HepG2 (cell line): ENCODE data around the gene ZNF773. TPM values are rescaled to one million over a fixed set of nuclear protein-coding genes. Genes with fewer than 3 reads are reported as not detected.
A peak's percentile ranks its signal among the peaks of the same experiment; 100 is the strongest.
"Not testable (repeated sequence)": the region's sequence is repeated elsewhere in the genome, so short reads cannot be mapped to it uniquely, and the experiment has no call there.

Source experiments
- ATAC-seq: fragments of 200-7000 bp; cut with Tn5 transposase; 3 replicates; pipeline ENCODE4 v1.9.1; 2020; ENCODE audit warnings: mild to moderate bottlenecking, moderate library complexity
- BruUV-seq: library from RNA; stranded (reverse); fragments of 400-500 nt; replicated peaks from 2 replicates; lab custom pipeline; 2021; lab: Mats Ljungman, UMichigan
- CTCF ChIA-PET: fragments of 300-600 bp; formaldehyde crosslinking; extraction: SDS; loops from one replicate; lab custom pipeline; 2021; ENCODE audit warnings: low total read pairs, inconsistent platforms, low intra/inter-chr PET ratio; lab: Yijun Ruan, JAX
- POLR2A ChIA-PET: fragments of 350-600 bp; sonication (Branson Sonifier 250); formaldehyde crosslinking; loops from one replicate; lab custom pipeline; 2020; ENCODE audit warnings: antibody characterized with exemption, inconsistent platforms; lab: Yijun Ruan, JAX
- DNase-seq: peaks from one replicate; pipeline ENCODE4 v3.0.0-alpha.2; 2015; ENCODE audit warnings: low spot score
- FAIRE-seq: peaks from 3 replicates; lab custom pipeline; 2011; peaks lifted over from hg19 to GRCh38; lab: Jason Lieb, UNC
- H2AFZ ChIP-seq: one replicate; pipeline ENCODE4 v1.6.1; 2011; ENCODE audit warnings: low read length, inconsistent platforms
- H3K27ac ChIP-seq: fragments of 300-600 bp; 3 replicates; pipeline ENCODE4 v1.8.0; 2011; ENCODE audit warnings: mixed run types, mild to moderate bottlenecking, mixed read lengths, low read length, inconsistent platforms; ENCODE audit not compliant: insufficient read depth; ENCODE audit errors: extremely low read length
- H3K27me3 ChIP-seq, 2 experiments: fragments of 200-600 bp in 1 of 2; 2 replicates in 1 of 2; 3 replicates in 1 of 2; pipeline versions ENCODE4 v1.6.0 to v1.8.0; 2011; ENCODE audit warnings: low read length in 2 of 2, mild to moderate bottlenecking in 2 of 2, moderate library complexity in 2 of 2, inconsistent platforms in 1 of 2; ENCODE audit not compliant: insufficient read depth in 2 of 2, control insufficient read depth in 1 of 2
- H3K36me3 ChIP-seq, 2 experiments: fragments of 200-600 bp in 1 of 2; replicated peaks in 1 of 2; 2 replicates in 1 of 2; 3 replicates in 1 of 2; pipeline versions ENCODE4 v1.5.1 to v1.8.0; 2011; ENCODE audit warnings: low read length in 2 of 2, inconsistent platforms in 1 of 2; ENCODE audit not compliant: insufficient read depth in 2 of 2, control insufficient read depth in 1 of 2
- H3K4me1 ChIP-seq: 2 replicates; pipeline ENCODE4 v1.5.1; 2012; ENCODE audit warnings: low read length, inconsistent platforms; ENCODE audit not compliant: insufficient read depth
- H3K4me2 ChIP-seq: 2 replicates; pipeline ENCODE4 v1.6.0; 2011; ENCODE audit warnings: low read depth, low read length, inconsistent platforms
- H3K4me3 ChIP-seq, 3 experiments: fragments of 200-600 bp in 1 of 3; sonication (generic), shearing (Covaris generic) in 1 of 3; replicated peaks in 1 of 3; 2 replicates each; pipeline ENCODE4 v1.5.1; 2011 to 2016; ENCODE audit warnings: low read length in 3 of 3, inconsistent platforms in 2 of 3, low read depth in 2 of 3, mild to moderate bottlenecking in 2 of 3, control low read depth in 1 of 3, mixed read lengths in 1 of 3; ENCODE audit not compliant: insufficient read depth in 1 of 3
- H3K79me2 ChIP-seq: one replicate; pipeline ENCODE4 v1.6.1; 2011; ENCODE audit warnings: low read length, inconsistent platforms; ENCODE audit not compliant: insufficient read depth
- H3K9ac ChIP-seq: 2 replicates; pipeline ENCODE4 v1.6.0; 2011; ENCODE audit warnings: mild to moderate bottlenecking, low read depth, low read length, inconsistent platforms; ENCODE audit not compliant: insufficient read depth
- H3K9me3 ChIP-seq: 2 replicates; pipeline ENCODE4 v1.5.1; 2012; ENCODE audit warnings: mild to moderate bottlenecking, low read length
- H4K20me1 ChIP-seq: 2 replicates; pipeline ENCODE4 v1.6.0; 2011; ENCODE audit warnings: inconsistent platforms, mild to moderate bottlenecking, low read length, moderate library complexity; ENCODE audit not compliant: insufficient read depth
- ARID5B ChIP-seq: IDR thresholded peaks from 2 replicates; pipeline ENCODE4 v1.4.0; 2020; ENCODE audit warnings: mild to moderate bottlenecking, missing genetic modification reagents
- CREB1 ChIP-seq, 2 experiments: fragments of 450-650 bp in 1 of 2; IDR thresholded peaks; 2 replicates each; pipeline ENCODE4 v1.6.1; 2016 to 2017; ENCODE audit warnings: control low read depth in 1 of 2, mild to moderate bottlenecking in 1 of 2, missing compliant biosample characterization in 1 of 2, missing genetic modification characterization in 1 of 2
- ELF1 ChIP-seq: sonication (generic); formaldehyde crosslinking; IDR thresholded peaks from 2 replicates; pipeline ENCODE4 v1.4.0; 2020; ENCODE audit warnings: missing genetic modification reagents
- GABPA ChIP-seq, 2 experiments: IDR thresholded peaks; 2 replicates each; pipeline ENCODE4 v1.6.1; 2011 to 2016; ENCODE audit warnings: low read depth in 2 of 2, low read length in 1 of 2, missing biosample characterization in 1 of 2, missing genetic modification characterization in 1 of 2
- IKZF5 ChIP-seq: IDR thresholded peaks from 2 replicates; pipeline ENCODE4 v1.6.1; 2018; ENCODE audit warnings: missing genetic modification reagents, mild to moderate bottlenecking, missing compliant biosample characterization
- KDM2A ChIP-seq: sonication (generic); formaldehyde crosslinking; IDR thresholded peaks from 2 replicates; pipeline ENCODE4 v1.4.0; 2020; ENCODE audit warnings: low read depth, missing genetic modification reagents, borderline replicate concordance
- MIER3 ChIP-seq: IDR thresholded peaks from 2 replicates; pipeline ENCODE4 v1.6.1; 2016; ENCODE audit warnings: missing compliant biosample characterization, borderline replicate concordance
- PHF5A ChIP-seq: IDR thresholded peaks from one replicate; pipeline ENCODE4 v1.6.1; 2018; ENCODE audit warnings: low read depth, missing genetic modification reagents; ENCODE audit not compliant: unreplicated experiment
- PHF8 ChIP-seq: sonication (generic); formaldehyde crosslinking; IDR thresholded peaks from 2 replicates; pipeline ENCODE4 v1.5.0; 2020; ENCODE audit warnings: missing genetic modification reagents
- SALL1 ChIP-seq: sonication (generic); formaldehyde crosslinking; IDR thresholded peaks from 2 replicates; pipeline ENCODE4 v1.8.0; 2022; ENCODE audit warnings: mild to moderate bottlenecking, missing genetic modification reagents
- TEAD3 ChIP-seq: optimal IDR thresholded peaks from 2 replicates; pipeline ENCODE3; 2016; ENCODE audit warnings: borderline replicate concordance
- TFDP2 ChIP-seq: sonication (generic); formaldehyde crosslinking; IDR thresholded peaks from 2 replicates; pipeline ENCODE4 v1.4.0; 2020; ENCODE audit warnings: missing genetic modification reagents
- TFE3 ChIP-seq: IDR thresholded peaks from 2 replicates; pipeline ENCODE4 v1.6.1; 2016
- ZFY ChIP-seq: sonication (generic); formaldehyde crosslinking; IDR thresholded peaks from 2 replicates; pipeline ENCODE4 v1.4.0; 2020; ENCODE audit warnings: missing genetic modification reagents
- WGBS: methylation state at CpG from one replicate; pipeline ENCODE4 v1.1.6; 2017; ENCODE audit warnings: low lambda C conversion rate; 5-methylcytosine and 5-hydroxymethylcytosine counted together
- in situ Hi-C: cut with HindIII; loops from 2 replicates; pipeline ENCODE4 v1.10.0; 2017; ENCODE audit warnings: low pct_unique_long_range_greater_than_20kb; ENCODE audit not compliant: extremely low pct_ligation_motif_present
- intact Hi-C: fragments of 100-400 bp; cut with micrococcal nuclease; formaldehyde crosslinking; loops from one replicate; pipeline ENCODE4 v1.10.0; 2022; ENCODE audit not compliant: unreplicated experiment
- polyA plus RNA-seq, 8 experiments: library from polyadenylated mRNA; depleted of rRNA in 3 of 8; stranded (reverse) in 7 of 8; unstranded in 1 of 8; fragments of >200 nt; fragmentation: Illumina TruSeq in 4 of 8; extraction: Trizol in 4 of 8; gene quantifications; 2 replicates each; pipeline versions ENCODE4 v1.2.1 to v1.2.3, GENCODE V29; 2011 to 2016; ENCODE audit warnings: low read depth in 4 of 8, missing spikeins in 1 of 8, mixed read lengths in 1 of 8; ENCODE audit not compliant: insufficient read depth in 1 of 8
- total RNA-seq, 5 experiments: library from RNA; depleted of rRNA; stranded (reverse); fragments of >200 nt; fragmentation: Illumina TruSeq; extraction: Trizol; gene quantifications; 2 replicates each; pipeline ENCODE4 v1.2.3, GENCODE V29; 2016; ENCODE audit warnings: low read depth in 1 of 5

ZNF773 gene
- total and polyA plus RNA-seq, 2 of the 13 experiments (the other 11 are each of a cell fraction or from before 2014, with no cell fraction given), result 5.7 to 6.7 TPM

GRCh38 chr19:57487477-57488298 lies 12.1 kb upstream of the ZNF773 start, which contains the start of gene ZNF419:
Gene ZNF419, plus strand, starts transcription at chr19:57487750. Its CDS starts 201 bp downstream, at chr19:57487951.
- H3K27me3 ChIP-seq, H3K4me1 ChIP-seq, H3K9me3 ChIP-seq, H3K79me2 ChIP-seq, H4K20me1 ChIP-seq, CTCF ChIA-PET, in situ Hi-C loops, BruUV-seq: not testable (repeated sequence)
- POLR2A ChIA-PET, result interaction anchor here (1.0 to 1.1 kb wide), 2 partner anchors 12 to 53 kb away, joined by 5 to 9 read pairs; partner anchors contain the start of genes ZNF749 and ZNF773
- DNase-seq, result peak; percentile 87
- FAIRE-seq, result peak; percentile 66
- Histone ChIP-seq H2AFZ (peak within 1 kb of the TSS; percentile 85), H3K27ac (peak within 1 kb of the TSS; percentile 54), H3K4me2 (peak within 1 kb of the TSS; percentile 82), H3K4me3 (peak within 1 kb of the TSS; percentile 77 to 97 (median 93); a peak in 5 of 6 replicates), H3K9ac (peak within 1 kb of the TSS; percentile 78), H3K36me3 (peaks cover 5 to 21% of the 10 kb centered on the region in 2 experiments; a peak in 4 of 5 replicates)
- ATAC-seq, result peak; percentile 98
- under 1% methylated on average over 16 of the region's 69 CpGs for WGBS
- intact Hi-C loops, result loop anchor here (2.0 kb wide), 1 partner anchor 111 kb away; the partner anchor contains the start of gene ZNF530
- peak; percentile 73 for TF ChIP-seq ZFY (CRISPR knock-in tag)
- peak; percentile 59; the same call in 1 of the 2 replicates for TF ChIP-seq TFE3
- peak; percentile 87 for TF ChIP-seq CREB1 (IDR thresholded peaks at IDR 0.05)
- TF ChIP-seq CREB1 (CRISPR knock-in tag; IDR thresholded peaks at IDR 0.05), result peak; percentile 95
- TF ChIP-seq GABPA (IDR thresholded peaks at IDR 0.05; ENCODE audit: low read depth, low read length), result peak; percentile 93
- peak; percentile 99 for TF ChIP-seq GABPA (CRISPR knock-in tag; IDR thresholded peaks at IDR 0.05; ENCODE audit: low read depth)
- peak; percentile 18; the same call in 1 of the 2 replicates for TF ChIP-seq TFDP2 (CRISPR knock-in tag)
- TF ChIP-seq ARID5B (CRISPR knock-in tag), result peak; percentile 38; the same call in 1 of the 2 replicates
- peak; percentile 54 for TF ChIP-seq SALL1 (CRISPR knock-in tag)
- TF ChIP-seq TEAD3, result peak; percentile 80
- TF ChIP-seq PHF5A (CRISPR knock-in tag), result peak; percentile 36
- peak; percentile 92 for TF ChIP-seq PHF8
- TF ChIP-seq MIER3 (CRISPR knock-in tag), result peak; percentile 77; the same call in 1 of the 2 replicates
- TF ChIP-seq ELF1 (CRISPR knock-in tag), result peak; percentile 100
- TF ChIP-seq IKZF5 (CRISPR knock-in tag), result peak; percentile 55; the same call in 1 of the 2 replicates
- peak; percentile 82; the same call in 1 of the 2 replicates for TF ChIP-seq KDM2A (CRISPR knock-in tag)
